HG03354 (cell line): ENCODE results near the gene THSD7A.

ENCODE experiments used
- ATAC-seq: cut with Tn5 transposase; IDR thresholded peaks from one replicate; pipeline ENCODE4 v1.9.1; 2021; ENCODE audit warnings: mild to moderate bottlenecking; ENCODE audit not compliant: unreplicated experiment, poor library complexity, severe bottlenecking

Gene THSD7A

GRCh38 chr7:11655642-11656041 is 176.4 kb downstream of the THSD7A start:
- no peak for ATAC-seq

DNA sequence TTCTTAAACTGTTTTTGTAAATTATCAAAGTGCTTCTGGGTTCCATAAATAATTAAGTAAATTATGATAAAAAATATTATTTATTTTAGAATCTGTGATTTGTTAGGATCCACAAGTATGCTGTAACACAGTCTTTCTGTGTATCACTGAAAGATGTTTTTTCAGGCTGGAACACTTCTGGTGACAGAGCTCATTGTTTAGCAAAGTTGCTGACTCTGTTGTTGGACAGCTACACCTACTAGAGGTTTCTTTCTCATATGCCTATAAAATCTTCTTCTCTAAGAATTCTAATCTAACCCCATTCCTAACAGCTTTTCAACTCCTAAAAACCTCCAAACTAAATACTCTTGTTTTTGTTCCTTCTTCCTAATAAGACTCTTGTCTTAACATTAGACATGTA is 176.8 kb downstream of the THSD7A start:
- ATAC-seq: no peak

DNA sequence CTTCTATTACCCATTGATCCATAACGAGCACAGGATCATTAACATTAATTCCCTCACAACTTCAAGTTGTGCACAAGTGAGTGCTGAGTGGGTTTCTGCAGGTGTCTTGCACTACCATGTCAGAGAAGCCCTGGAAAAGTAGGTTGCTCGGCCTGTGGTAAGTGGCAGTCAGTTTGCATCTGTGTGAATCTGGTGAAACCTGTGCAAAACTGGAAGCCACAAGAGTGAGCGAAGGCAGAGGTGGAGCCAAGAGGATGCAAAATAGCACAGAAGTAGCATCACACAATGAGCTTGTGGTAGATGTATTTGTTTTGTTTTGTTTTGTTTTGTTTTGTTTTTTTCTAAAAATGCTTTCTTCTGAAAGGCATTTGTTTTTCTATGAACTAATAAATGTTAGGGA is 181.5 kb downstream of the THSD7A start:
- no peak for ATAC-seq

- ATAC-seq: no peak
Measured at GRCh38 chr7:11650030-11650429, 182.0 kb downstream of the THSD7A start.

DNA sequence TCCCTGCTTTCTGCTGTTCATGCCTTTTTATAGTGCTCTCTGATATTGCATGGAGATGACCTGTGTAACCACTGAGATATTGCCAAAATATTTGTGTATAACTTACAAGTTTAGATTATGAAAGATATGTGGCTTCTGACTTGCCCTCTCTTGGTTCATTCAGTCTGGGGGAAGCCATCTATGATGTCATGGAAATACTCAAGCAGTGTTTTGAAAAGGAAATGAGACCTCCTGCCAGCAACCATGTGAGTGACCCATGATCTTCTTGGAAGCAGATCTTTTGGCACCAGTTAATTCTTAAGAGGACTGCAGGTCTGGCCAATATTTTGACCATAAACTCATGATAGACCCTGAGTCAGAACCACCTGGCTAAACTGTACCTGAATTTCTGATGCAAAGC is 183.0 kb downstream of the THSD7A start:
- ATAC-seq: no peak

DNA sequence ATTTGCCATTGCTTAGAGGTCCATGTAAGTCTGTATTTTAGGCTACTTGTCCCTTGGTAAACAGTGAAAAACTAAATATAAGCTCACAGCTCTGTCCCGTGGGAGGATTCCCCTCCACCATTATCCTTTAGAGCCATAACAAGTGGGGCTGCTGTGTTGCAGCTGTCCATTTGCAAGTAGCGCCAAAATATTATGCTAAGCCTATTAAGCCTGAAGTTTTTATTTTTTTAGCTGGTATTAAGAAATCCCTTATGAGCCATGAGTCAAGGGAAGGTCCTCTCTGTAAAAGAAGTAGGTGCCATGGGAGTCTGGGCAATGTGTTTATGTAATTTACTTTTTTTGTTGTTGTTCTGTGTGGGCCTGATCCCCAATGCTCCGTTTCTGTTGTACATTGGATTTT is 183.9 kb downstream of the THSD7A start:
- no peak for ATAC-seq

GRCh38 chr7:11642841-11643240 is 189.2 kb downstream of the THSD7A start:
- no peak for ATAC-seq

DNA sequence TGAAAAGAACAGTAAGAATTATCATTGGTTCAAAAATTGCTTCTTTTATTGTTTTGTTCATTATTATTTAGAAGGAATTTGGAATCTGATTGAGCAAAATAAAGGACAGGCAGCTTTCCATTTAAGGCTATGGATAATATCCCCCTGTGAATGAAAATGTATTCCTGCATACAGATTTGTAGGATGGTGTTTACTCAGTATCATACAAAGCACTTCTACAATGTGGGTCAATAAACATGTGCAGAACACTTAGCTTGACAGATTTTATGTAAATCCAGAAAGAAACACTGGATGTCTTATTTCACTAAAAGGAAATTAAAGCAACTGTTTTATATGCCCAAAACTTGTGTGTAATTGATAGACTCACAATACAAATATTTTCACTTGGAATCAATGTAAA is 189.7 kb downstream of the THSD7A start:
- ATAC-seq: no peak

- no peak for ATAC-seq
Measured at GRCh38 chr7:11638011-11638774, 193.8 kb downstream of the THSD7A start.

- ATAC-seq: no peak
Measured at GRCh38 chr7:11636274-11636673, 195.7 kb downstream of the THSD7A start.

DNA sequence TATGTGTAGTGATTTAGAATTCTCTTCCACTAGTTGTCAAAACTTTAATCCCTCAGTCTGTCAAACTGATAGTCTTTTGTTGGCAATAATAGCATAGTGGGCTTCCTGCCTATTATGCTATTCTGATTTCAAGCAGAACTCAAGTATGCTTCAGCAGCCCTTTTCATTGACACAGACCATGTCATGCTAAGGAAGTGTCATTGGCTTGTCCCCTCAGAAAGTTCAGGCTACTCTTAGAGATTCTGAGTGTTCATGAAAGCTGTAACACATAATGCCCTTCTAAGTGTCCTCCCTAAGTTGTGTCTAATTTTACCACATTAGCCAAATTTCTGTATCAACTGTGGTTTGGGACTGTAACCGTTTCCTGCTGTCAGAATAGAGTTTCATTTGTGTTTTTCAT is 198.7 kb downstream of the THSD7A start:
- ATAC-seq: no peak

DNA sequence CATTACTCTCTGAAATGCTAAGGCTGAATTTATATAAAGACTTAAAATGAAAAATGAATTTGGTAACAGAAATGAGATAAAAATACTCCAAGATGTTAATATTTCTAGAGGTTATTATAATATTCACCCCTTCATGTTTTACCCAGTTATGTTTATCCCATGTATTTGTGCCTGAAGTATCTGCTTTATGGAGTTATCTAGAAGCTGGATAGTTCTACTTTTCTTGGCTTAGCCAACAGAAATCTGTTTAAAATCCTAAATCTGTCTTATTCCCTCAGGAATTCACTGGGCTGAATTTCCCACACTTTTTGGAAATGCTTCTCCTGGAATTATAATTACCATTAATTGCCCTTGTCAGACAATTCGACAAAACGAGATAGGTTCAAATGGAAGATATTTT is 201.6 kb downstream of the THSD7A start:
- no peak for ATAC-seq

DNA sequence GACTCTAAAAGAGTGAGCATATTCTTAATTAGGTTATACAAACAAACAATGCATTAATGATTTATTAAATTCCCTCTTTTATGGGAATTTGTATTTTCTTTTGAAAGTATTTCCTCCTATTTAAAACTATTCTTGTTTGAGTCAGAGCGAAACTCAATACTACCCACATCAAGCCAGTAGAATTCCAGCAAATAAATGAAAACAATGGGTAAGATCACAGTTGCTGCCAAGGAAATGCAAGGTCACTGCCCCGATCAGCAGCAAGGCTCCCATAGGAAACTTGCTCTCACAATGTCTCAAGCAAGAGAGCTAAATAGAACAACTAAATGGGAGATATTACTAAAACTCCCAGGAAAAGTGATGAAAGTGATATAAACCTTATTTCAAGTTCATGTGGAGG is 206.3 kb downstream of the THSD7A start:
- ATAC-seq: no peak

- no peak for ATAC-seq
Measured at GRCh38 chr7:11623093-11623678, 208.8 kb downstream of the THSD7A start.

DNA sequence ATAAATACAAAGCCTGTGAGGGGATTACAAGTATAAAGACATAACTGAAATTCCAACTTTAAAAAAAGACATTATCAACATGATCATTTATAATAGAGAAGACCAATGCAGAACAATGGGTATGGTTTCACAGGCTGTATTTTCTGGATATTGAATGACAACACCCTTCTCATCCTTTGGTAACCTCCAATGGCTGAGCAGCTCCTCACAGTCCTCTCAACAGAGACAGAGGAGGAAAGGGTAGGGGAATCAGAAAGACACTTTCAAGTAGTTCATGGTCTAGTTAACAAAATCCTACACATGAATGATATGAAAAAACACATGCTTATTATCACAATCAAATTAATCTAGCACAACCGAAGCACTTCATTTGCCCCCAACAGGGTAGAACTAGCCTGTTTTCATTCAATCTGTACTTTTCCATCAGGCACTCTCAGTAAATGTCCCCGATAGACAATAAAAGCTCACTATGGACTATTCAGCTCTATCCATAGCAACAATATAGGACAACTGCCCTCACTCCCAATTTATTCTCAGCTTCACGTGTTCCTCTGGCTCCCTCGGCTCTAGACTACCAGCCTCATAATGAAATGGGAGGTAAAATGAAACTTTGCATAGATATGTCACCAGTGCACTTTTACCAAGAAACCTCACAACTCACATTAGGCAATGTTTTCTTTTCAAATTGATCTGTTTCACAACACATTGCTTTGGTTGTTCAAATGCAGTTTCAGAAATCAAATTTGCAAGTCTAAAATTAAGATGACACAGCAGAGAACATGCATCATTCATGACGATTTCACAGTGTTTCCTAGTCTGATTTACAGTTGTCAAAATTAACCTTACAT is 211.4 kb downstream of the THSD7A start:
- ATAC-seq: no peak

GRCh38 chr7:11616466-11616865 is 215.5 kb downstream of the THSD7A start:
- ATAC-seq: no peak

GRCh38 chr7:11615174-11615573 is 216.8 kb downstream of the THSD7A start:
- no peak for ATAC-seq

DNA sequence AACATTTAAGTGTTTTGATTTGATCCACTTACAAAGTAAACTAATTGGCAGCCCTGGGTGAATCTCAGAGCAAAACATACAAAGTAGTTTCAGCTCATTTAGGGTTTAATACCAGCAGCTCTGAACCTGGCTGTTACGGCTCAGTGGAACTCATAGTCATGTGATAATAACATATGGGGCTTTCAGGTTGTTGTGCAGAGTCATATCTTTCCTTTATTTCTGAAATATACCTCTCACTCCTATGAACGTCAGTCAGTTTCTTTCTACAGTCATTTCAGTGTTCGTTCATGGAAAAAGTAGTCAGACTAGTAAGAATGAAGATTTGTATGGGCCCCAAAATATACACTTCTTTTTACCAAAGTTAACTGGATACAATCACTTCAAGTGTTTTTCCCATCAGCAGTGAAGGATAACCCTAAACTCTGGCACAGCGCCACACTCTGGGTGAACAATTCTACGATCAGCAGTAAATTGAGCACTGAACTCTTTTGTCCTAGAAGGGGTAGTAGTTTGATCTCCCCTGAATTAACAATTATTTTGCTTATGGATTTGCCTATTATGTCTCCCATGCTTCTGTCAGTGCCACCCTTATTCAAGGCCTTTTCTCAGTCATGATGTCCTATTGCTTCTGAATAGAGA is 218.6 kb downstream of the THSD7A start:
- peak; percentile 87 for ATAC-seq

DNA sequence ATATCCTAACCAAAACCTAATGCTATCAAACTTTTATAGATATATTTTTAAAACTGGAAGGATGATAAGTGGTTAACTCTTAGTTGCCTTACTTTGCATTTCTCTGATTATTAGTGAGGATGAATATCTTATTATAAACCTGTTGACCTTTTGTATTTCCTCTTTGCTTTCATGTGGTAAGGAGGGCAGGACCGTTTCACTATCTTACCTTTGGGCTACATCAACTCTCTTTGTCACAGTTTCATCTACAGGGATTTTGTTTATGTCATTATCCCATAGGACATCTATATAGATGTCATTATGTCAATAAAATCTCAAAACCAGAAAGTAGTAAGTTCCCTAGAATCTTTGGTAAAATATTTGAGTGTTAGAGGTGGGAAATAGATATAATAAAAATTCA is 219.3 kb downstream of the THSD7A start:
- ATAC-seq: peak; percentile 37

- ATAC-seq: no peak
Measured at GRCh38 chr7:11609096-11609670, 222.8 kb downstream of the THSD7A start.
